Measurements from ENCODE around the gene ARSK.

Gene ARSK, protein sequence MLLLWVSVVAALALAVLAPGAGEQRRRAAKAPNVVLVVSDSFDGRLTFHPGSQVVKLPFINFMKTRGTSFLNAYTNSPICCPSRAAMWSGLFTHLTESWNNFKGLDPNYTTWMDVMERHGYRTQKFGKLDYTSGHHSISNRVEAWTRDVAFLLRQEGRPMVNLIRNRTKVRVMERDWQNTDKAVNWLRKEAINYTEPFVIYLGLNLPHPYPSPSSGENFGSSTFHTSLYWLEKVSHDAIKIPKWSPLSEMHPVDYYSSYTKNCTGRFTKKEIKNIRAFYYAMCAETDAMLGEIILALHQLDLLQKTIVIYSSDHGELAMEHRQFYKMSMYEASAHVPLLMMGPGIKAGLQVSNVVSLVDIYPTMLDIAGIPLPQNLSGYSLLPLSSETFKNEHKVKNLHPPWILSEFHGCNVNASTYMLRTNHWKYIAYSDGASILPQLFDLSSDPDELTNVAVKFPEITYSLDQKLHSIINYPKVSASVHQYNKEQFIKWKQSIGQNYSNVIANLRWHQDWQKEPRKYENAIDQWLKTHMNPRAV

GRCh38 chr5:95554647-95555548 is at the start of gene ARSK, which contains the start of gene SKIC3:
ARSK (plus strand) TSS chr5:95555101; CDS start chr5:95555279, 178 bp downstream.
SKIC3 (minus strand) TSS chr5:95554977; CDS start chr5:95547150, 7,827 bp downstream.
- peak; percentile 98 for DNase-seq (ENCODE audit: low spot score)

DNA sequence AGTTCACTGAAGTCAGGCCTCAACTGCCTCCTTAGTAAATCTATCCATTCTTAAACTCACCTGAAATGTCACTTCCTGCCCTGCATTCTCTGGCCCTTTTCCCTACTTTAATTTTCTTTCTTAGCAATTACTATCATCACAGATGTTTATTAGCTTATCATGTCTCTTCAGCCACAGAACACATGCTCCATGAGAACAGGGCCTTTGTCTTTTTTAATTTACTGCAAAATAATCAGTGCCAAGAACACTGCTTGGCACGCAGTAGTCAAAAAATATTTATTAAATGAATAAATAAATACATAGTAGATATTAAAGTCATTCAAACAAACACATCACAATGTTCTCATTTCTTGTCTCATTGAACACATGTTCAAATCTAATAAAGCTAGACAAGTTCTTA is 46.4 kb upstream of the ARSK start:
- no peak for DNase-seq (ENCODE audit: low spot score)

DNA sequence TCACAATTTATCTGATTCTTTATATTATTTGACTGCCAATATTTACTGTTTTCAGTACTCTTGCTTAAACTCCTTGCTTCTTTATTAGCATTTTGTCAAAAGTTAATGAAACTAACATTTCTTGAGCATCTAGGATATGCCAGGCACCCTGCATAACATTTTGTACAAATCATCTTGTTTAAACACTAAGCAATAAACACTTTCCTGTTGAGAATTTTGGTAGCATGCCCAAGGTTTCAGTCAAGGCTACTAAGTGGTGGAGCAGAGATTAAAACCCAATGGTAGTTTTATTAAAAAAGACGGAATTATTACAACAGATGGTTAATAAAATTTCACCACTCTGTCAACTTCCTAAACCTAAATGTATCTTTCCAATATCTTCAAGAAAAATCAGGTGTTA is 43.3 kb upstream of the ARSK start:
- no peak for DNase-seq (ENCODE audit: low spot score)

DNA sequence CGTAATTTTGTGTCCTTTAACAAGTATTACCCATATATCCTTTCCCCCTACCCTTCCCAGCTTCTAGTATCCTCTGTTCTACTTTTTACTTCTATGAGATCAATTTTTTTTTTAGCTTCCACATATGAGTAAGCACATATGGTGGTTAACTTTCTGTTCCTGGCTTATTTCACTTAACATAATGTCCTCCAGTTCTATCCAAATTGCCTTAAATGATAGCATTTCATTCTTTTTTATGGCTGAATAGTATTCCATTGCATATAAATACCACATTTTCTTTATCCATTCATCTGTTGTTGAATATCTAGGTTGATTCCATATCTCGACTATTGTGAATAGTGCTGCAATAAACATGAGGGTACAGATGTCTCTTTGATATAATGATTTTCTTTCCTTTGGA is 36.5 kb upstream of the ARSK start:
- no peak for DNase-seq (ENCODE audit: low spot score)

DNA sequence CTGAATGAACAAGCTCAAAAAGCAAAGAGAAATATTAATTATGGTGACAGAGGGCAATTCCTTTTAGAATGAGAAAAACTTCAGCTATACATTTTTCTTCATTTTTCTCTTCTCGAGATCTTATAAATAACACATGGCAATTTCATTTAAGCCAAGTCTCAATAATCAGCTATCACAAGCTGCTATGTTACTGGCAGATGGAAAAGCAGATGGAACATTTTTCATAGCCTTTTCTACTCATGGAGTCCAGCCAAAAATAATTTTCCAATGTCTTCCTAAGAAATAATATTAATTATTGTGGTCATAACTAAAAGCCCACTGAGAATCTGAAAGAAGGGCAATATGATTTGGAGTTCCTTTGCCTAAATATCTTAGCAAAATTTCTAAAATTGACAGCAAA is 35.8 kb upstream of the ARSK start:
- no peak for DNase-seq (ENCODE audit: low spot score)

GRCh38 chr5:95519681-95520080 is 35.2 kb upstream of the ARSK start:
- no peak for DNase-seq (ENCODE audit: low spot score)

DNA sequence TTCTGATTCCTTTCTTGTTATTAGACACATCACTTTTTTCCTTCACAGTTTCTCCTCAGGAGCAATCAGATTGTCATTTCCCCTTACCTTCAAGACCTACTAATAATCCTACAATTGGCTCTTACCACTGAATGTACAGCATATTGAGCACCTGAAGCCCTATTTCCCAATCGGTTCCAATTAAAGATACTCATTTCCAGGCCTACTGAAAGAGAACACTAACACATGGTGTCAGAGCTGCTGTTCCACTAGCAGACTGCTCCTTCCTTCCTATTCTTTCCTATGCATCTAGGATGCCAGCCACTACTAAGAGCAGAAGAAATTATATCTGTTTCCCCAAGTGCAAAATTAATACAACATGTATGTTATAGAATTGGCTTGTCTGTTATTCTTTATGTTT is 34.7 kb upstream of the ARSK start:
- DNase-seq (ENCODE audit: low spot score): no peak

- DNase-seq (ENCODE audit: low spot score): no peak
Observed at GRCh38 chr5:95524423-95524822, 30.5 kb upstream of the ARSK start.

GRCh38 chr5:95526871-95527270 is 28.0 kb upstream of the ARSK start:
- DNase-seq (ENCODE audit: low spot score): no peak

DNA sequence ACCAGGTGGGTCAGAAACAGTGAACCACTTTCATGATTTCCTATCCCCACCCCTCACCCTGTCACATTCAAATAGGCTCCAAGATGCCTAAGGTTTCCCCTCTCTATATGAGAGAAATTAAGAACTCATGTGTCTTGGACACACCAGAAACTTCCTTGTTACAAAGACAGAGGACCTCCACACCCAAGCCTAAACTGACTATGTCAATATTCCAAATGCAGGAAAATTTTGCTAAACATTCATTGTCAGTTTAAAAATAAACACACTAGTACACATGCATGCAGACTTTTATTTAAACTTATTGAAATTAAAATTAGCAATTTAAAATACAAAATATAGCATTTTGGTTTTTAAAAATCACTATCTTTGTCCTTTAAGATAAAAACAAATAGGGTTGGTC is 26.3 kb upstream of the ARSK start:
- no peak for DNase-seq (ENCODE audit: low spot score)

GRCh38 chr5:95530416-95530815 is 24.5 kb upstream of the ARSK start:
- no peak for DNase-seq (ENCODE audit: low spot score)

- no peak for DNase-seq (ENCODE audit: low spot score)
Observed at GRCh38 chr5:95531491-95531890, 23.4 kb upstream of the ARSK start.

GRCh38 chr5:95532415-95532814 is 22.5 kb upstream of the ARSK start:
- no peak for DNase-seq (ENCODE audit: low spot score)

GRCh38 chr5:95533106-95533505 is 21.8 kb upstream of the ARSK start:
- DNase-seq (ENCODE audit: low spot score): no peak

GRCh38 chr5:95533761-95534160 is 21.1 kb upstream of the ARSK start:
- DNase-seq (ENCODE audit: low spot score): no peak

GRCh38 chr5:95537501-95537900 is 17.4 kb upstream of the ARSK start:
- DNase-seq (ENCODE audit: low spot score): no peak

GRCh38 chr5:95543017-95543705 is 11.7 kb upstream of the ARSK start:
- no peak for DNase-seq (ENCODE audit: low spot score)

DNA sequence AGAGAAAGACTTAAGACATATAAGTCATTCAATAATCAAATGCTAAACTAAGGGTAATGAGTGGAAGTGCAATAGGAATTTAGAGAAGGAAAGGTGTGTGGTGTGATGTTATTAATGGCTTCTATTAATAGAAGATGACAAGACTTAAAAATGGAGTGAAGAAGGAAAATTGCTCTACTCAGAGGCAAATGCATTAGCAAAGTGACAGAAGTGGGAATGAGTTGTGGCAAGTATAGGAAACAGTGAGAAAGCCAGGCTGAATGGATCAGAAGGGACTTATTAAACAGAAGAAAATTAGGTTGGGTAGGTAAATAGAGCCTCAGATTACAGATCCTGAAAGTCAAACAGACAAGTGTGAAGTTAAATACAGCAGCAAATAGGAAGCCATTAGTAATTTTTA is 5.9 kb upstream of the ARSK start:
- no peak for DNase-seq (ENCODE audit: low spot score)

- no peak for DNase-seq (ENCODE audit: low spot score)
Observed at GRCh38 chr5:95554331-95554646, 612 bp upstream of the ARSK start.

- no peak for DNase-seq (ENCODE audit: low spot score)
Observed at GRCh38 chr5:95555553-95555952, 652 bp downstream of the ARSK start.

DNA sequence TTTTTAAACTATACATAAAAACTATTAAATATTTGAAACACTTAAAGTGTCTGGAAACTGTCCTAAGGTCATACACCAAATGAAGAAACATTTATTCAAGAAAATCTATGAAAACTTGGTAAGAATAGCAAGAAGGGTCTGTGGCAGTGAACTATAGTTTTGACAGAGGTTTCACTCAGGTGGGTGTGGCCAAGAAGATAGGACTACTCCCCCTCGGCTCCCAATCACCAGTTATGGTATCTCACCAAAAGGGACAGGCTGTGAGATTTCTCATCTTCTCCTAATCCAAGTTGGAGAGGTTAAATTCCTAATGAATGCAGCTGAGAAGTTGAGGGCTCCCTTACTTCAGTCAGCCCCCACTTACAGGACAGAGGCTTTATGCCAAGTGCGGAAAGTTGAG is 2.9 kb downstream of the ARSK start:
- no peak for DNase-seq (ENCODE audit: low spot score)

GRCh38 chr5:95562282-95562681 is 7.4 kb downstream of the ARSK start:
- no peak for DNase-seq (ENCODE audit: low spot score)

All from hematopoietic multipotent progenitor cell treated with erythropoietin and hydrocortisone succinate and interleukin-3 and kit ligand, for 15 days (in vitro differentiated cells).